ENCODE measurements around the gene CNPY1.

The CNPY1 gene

DNA sequence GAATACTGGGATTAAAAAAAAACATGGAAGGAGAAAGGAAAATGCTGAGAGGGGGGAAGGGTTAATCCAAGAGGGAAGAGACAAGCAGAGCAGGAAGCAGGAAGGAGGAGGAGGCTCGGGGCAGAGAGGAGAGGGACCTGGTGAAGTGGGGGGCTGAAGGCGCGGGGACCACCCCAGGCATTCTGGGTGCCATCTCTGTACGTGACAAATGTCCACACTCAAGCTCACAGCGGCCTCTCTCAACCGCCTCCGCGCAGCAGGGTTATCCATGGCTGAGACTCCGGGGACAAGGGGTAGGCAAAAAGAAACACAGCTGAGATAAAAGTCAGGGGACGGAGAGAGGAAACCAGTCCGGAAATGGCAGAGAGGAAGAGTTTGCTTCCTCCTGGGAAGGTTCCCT is 54.5 kb downstream of the CNPY1 start:
- H3K27me3 ChIP-seq (replicated peaks; ENCODE audit: control insufficient read depth, insufficient read depth, low read length), result no peaks in the 10 kb centered on the region
- H3K36me3 ChIP-seq (ENCODE audit: control insufficient read depth, insufficient read depth, low read length), result no peaks in the 10 kb centered on the region
- no peak for DNase-seq (ENCODE audit: extremely low read depth, insufficient read length)
- TF ChIP-seq, protein P1, sequence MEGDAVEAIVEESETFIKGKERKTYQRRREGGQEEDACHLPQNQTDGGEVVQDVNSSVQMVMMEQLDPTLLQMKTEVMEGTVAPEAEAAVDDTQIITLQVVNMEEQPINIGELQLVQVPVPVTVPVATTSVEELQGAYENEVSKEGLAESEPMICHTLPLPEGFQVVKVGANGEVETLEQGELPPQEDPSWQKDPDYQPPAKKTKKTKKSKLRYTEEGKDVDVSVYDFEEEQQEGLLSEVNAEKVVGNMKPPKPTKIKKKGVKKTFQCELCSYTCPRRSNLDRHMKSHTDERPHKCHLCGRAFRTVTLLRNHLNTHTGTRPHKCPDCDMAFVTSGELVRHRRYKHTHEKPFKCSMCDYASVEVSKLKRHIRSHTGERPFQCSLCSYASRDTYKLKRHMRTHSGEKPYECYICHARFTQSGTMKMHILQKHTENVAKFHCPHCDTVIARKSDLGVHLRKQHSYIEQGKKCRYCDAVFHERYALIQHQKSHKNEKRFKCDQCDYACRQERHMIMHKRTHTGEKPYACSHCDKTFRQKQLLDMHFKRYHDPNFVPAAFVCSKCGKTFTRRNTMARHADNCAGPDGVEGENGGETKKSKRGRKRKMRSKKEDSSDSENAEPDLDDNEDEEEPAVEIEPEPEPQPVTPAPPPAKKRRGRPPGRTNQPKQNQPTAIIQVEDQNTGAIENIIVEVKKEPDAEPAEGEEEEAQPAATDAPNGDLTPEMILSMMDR (IDR thresholded peaks at IDR 0.05; ENCODE audit: insufficient read depth, low read length, poor library complexity, severe bottlenecking), result no peak
- no peak overlapping the region for H3K4me3 ChIP-seq (replicated peaks; ENCODE audit: low read depth, low read length)

DNA sequence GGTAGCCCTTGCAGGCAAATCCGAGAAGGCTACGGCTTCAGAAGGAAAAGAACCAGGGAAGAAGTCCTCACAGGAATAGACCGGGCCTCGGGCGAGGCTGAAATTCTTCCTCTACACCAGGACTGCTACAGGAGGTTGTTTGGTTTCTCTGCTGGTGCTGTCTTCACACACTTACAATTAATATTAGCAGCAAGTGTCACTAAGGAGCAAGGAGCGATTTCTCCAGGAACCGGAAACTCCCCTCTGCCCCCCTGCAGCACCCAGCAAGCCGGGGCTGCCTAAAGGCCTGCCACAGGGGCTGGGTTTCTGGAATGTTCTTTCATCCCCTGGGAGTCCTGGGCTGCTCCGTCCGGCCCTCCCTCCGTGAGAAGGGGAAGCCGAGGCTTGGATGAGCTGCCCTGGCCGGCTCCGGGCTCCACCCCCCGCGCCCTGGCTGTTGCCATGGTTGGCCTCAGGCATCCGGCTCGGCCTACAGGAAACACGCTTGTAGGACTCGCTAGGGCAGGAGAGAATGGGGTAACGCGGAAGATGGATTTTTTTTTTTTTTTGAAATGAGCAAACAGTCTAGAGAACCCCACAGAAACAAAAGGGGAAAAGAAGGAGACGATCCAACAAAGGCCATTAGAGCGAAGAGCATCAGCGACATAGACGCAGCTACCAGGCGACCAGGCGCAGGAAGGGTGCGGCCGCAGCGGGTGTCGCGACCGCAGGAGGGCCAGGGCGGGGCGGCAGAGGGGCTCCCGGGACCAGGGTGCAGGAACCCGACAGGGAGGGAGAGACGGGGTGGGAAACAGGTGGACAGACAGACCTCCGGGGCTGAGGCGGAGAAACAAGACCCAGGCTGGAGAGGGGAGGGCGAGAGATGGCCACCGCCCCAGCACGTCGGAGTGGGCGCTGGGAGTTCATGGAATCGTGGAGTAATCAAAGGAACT is 55.4 kb downstream of the CNPY1 start:
- H3K36me3 ChIP-seq (ENCODE audit: control insufficient read depth, insufficient read depth, low read length), result no peaks in the 10 kb centered on the region
- peak overlapping the region; percentile 42 for H3K4me3 ChIP-seq (replicated peaks; ENCODE audit: low read depth, low read length)
- DNase-seq (ENCODE audit: extremely low read depth, insufficient read length), result peak; percentile 74
- TF ChIP-seq, protein P1 (IDR thresholded peaks at IDR 0.05; ENCODE audit: insufficient read depth, low read length, poor library complexity, severe bottlenecking), result no peak
- no peaks in the 10 kb centered on the region for H3K27me3 ChIP-seq (replicated peaks; ENCODE audit: control insufficient read depth, insufficient read depth, low read length)

DNA sequence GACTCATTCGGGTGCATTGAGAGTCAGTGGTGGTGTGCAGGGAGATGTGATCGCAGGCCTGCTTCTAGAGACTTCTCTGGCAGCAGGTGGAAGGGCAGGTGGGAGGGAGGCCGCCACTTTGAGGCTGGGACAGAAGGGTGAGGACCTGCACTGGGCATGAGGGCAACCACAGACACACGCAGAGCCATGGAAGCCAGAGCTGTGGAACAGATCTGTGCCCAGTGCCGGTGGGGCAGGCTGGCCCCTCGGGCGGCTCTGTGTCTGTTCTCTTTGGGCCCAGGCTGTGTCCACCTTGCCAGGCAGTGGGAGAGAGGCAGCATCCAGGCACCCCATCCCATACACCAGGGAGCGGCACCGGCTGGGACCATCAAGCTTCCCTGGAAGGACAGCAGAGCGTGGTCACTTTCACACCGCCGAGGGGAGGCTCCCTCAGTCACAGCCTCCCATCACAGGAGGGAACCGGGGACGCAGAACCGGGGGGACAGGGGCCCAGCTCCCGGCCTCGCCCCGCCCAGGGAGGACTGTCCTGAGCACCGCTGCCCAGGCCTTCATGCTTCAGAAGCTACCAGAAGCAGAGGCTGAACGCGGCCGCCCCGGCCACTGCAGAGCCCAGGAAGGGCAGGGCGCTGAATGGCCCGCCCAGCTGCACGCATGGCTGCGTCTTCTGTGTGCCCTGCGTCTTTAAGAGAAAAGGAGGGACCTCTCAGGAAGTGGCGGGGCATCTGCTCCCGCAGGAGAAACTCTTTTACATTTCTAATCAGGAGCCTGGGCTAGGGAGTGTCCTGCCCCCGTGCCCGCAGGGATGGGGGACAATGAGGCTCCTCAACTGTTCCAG is 56.3 kb downstream of the CNPY1 start:
- DNase-seq (ENCODE audit: extremely low read depth, insufficient read length), result no peak
- Histone ChIP-seq H3K27me3 (replicated peaks; ENCODE audit: control insufficient read depth, insufficient read depth, low read length) (no peaks in the 10 kb centered on the region), H3K4me3 (replicated peaks; ENCODE audit: low read depth, low read length) (peak overlapping the region; percentile 42; the same call in 1 of the 2 replicates), H3K36me3 (ENCODE audit: control insufficient read depth, insufficient read depth, low read length) (no peaks in the 10 kb centered on the region)
- TF ChIP-seq, protein P1 (IDR thresholded peaks at IDR 0.05; ENCODE audit: insufficient read depth, low read length, poor library complexity, severe bottlenecking), result no peak

DNA sequence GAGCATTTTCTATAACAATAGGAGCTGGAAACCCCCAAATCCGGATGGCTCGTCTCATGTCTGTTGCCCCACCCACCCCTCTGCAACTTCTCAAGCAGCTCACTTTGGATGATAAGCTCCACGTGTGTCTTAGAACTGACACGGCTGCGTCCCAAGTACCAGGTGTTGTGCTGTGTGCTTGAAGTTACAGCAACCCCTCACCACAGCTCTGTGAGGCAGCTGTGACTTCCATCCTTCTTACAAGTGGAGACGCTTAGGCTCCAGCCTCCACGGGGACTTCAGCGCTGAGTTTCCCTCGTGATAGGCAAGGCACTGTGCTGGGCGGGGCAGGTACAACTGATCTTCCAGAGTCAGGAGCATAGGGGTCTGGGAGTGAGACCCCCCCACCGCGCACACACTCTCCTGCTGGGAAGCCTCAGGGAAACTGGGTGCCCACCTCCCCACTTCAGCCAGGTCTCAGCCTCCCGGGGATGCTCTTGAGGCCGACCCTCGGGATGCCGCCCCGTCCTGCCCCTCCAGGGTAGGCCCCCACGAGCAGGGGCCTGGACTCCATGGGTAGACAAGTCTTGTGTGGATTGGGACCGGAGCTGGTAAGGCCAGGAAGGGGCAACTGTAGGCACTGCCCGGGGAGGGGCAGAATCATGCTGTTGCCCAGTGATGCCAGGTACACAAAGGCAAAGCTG is 57.1 kb downstream of the CNPY1 start:
- no peak for DNase-seq (ENCODE audit: extremely low read depth, insufficient read length)
- Histone ChIP-seq H3K36me3 (ENCODE audit: control insufficient read depth, insufficient read depth, low read length) (no peaks in the 10 kb centered on the region), H3K4me3 (replicated peaks; ENCODE audit: low read depth, low read length) (no peak overlapping the region), H3K27me3 (replicated peaks; ENCODE audit: control insufficient read depth, insufficient read depth, low read length) (no peaks in the 10 kb centered on the region)
- TF ChIP-seq, protein P1 (IDR thresholded peaks at IDR 0.05; ENCODE audit: insufficient read depth, low read length, poor library complexity, severe bottlenecking), result no peak

DNA sequence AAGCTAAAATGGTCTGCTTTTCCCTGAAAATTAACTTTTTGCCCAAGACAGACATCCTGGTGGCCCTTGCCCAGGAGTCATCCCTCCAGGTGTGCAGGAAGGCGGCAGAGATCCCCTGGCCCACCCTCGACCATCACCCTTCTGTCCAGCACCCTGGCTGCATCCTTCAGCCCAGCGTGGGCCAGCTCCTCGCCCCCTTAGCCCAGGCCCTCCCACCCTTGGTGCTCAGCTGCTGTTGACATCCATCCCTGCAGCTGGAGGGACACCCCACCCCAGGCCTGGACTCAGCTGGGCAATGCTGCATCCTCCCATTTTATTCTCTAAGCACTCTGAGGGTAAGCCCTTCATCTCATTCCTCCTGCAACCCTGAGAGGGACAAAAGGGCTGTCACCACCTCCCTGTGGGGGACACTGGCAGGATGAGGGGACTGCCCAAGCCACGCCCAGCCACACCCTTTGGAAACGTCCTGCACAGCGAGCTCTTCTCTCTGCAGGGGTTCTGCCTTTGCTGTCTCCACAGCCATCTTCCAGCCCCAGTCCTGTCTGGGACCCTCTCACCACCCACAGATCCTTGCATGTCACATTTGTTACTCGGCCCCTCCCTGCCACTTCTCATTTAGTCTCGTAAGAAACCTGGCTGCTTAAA is 57.8 kb downstream of the CNPY1 start:
- no peak overlapping the region for H3K4me3 ChIP-seq (replicated peaks; ENCODE audit: low read depth, low read length)
- no peaks in the 10 kb centered on the region for H3K36me3 ChIP-seq (ENCODE audit: control insufficient read depth, insufficient read depth, low read length)
- H3K27me3 ChIP-seq (replicated peaks; ENCODE audit: control insufficient read depth, insufficient read depth, low read length), result no peaks in the 10 kb centered on the region
- no peak for DNase-seq (ENCODE audit: extremely low read depth, insufficient read length)
- TF ChIP-seq, protein P1 (IDR thresholded peaks at IDR 0.05; ENCODE audit: insufficient read depth, low read length, poor library complexity, severe bottlenecking), result no peak
